Measurements from ENCODE around the gene ASB18.

The ASB18 gene

GRCh38 chr2:236172255-236173035 lies 91.8 kb downstream of the ASB18 start:
- DNase-seq, result no peak

- no peak for DNase-seq
Observed at GRCh38 chr2:236171680-236172254, 92.4 kb downstream of the ASB18 start.

GRCh38 chr2:236171181-236171679 lies 93.0 kb downstream of the ASB18 start:
- DNase-seq, result no peak

- DNase-seq, result no peak
Observed at GRCh38 chr2:236170590-236171165, 93.5 kb downstream of the ASB18 start.

DNA sequence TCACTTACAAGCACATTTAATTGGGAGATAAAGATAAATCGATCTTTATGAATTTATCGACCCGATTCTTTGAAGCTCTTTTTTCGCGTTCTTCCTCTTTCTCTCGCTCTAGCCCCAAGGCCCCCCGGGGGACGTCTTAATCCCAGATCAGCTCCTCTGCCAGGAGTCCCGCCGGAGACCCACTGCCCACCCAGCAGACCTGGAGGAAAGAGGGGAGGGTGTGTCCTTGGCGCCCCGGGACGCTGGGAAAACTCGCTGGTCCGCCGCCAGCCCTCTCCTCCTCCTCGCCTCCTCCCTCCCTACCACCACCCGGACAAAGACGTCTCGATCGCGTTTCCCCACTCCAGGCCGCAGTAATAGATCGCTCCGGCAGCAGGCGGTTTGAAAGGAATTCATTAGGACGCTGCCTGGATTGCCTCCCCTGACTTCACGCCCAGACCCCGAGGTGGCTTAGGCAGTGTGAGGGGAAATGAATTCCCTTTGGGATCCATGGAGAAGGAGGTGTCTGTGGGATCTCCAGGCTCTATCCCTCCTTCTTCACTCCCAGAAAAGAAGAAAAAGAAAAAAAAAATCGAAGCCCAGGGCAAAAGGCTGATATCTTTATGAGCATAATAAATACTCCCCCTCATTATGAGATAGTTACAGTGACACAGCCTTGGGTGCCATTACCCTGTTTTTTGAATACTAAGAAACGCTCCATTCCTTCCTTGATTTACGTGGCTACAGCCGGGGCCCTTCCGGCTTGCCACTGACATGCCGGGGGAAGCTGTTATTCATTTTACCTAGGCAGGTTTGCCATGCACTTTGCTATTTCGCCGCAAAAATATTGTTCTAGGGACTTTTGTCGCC lies 94.2 kb downstream of the ASB18 start:
- no peak for DNase-seq

GRCh38 chr2:236169151-236169721 lies 95.0 kb downstream of the ASB18 start:
- DNase-seq, result no peak

DNA sequence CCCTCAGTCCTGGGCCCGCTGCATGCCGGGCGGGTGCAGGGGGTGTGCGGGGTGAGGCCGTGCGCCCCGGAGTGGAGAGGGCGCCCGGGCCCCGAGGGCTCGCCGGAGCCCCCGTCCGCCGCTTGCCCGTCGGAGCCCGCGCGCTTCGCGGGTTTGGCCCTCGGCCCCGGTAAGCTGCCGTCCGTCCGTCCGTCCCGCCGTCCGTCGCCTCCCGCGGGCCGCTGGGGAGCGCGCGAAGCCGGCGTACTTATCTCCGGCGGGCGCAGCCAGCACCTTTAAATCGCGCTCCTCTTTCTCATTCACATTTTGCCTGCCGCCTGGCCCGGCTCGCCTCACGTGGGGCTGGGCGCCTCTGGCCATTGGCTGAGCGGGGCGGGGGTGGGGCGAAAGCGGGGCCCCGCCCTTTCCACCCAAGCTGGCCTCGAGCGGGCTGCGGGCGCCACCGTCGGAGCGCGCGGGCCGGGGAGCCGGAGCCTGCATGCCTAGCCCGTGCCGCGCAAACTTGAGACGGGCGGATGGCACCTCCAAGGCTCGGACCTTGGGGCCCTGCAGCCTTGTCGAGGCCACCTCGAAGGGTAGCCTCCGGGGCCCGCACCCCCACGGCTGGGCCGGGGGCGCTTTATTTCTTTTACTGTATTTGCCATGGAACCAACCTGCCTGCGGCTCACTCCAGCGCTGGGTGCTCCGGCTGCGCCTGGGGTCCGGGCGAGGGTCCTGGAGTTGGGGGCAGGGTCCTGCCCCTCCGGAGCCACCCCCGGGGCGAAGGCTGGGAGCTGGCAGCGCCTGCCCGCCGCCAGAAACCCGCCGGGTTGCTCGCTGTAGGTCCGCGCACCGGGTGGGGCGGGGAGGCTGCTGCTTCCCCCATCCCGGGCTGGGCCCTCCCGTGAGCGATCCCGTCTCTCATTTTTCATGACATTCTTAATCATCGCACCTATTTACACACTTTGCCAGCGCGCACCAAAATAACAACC lies 95.8 kb downstream of the ASB18 start, which contains the start of gene GBX2:
Gene GBX2 (minus strand): TSS at position 277 of the 971 bp plus-strand sequence. CDS start 415 bp downstream, outside the sequence.
- DNase-seq, result no peak

GRCh38 chr2:236167297-236168109 lies 96.7 kb downstream of the ASB18 start:
- no peak for DNase-seq

- DNase-seq, result no peak
Observed at GRCh38 chr2:236166796-236167296, 97.4 kb downstream of the ASB18 start.

DNA sequence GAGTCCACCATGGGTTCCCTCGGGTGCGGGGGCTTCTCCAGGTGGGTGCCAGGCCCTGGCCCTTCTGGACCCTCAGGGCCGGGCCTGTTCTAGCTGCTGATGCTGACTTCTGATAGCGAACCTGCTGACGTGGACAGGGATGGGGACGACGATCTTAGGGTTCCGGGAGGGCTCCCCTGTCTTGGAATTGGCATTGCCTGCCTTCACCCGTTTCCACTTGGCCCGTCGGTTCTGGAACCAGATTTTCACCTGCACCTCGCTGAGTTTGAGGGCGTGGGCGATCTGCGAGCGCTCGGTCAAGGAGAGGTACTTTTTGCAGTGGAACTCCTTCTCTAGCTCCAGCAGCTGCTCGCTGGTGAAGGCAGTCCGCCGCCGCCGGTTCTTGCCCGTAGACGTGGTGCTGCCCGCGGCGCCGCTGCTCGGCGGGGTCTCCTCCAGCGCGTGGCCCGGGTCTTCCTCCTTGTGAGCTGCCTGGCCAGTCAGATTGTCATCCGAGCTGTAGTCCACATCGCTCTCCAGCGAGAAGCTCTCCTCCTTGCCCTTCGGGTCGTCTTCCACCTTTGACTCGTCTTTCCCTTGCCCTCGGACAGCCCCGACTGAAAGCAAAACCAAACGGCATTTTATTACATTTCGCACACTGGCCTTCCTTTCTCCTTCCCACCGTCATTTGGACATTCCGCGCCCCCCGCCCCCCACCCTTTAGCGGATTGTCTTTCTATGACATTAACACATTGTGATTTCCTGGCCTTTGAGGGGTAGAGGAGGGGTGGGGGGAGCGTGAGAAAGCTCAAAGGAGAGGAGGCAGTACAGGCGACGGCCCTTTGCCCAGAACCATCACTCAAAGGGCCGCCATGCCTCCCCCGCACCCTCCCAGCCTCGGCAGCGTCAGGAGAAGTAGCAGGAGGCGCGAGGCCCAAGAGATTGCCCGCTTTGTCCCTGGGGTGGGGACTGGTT lies 98.1 kb downstream of the ASB18 start:
- no peak for DNase-seq

GRCh38 chr2:236164925-236165841 lies 99.0 kb downstream of the ASB18 start:
- DNase-seq, result no peak

DNA sequence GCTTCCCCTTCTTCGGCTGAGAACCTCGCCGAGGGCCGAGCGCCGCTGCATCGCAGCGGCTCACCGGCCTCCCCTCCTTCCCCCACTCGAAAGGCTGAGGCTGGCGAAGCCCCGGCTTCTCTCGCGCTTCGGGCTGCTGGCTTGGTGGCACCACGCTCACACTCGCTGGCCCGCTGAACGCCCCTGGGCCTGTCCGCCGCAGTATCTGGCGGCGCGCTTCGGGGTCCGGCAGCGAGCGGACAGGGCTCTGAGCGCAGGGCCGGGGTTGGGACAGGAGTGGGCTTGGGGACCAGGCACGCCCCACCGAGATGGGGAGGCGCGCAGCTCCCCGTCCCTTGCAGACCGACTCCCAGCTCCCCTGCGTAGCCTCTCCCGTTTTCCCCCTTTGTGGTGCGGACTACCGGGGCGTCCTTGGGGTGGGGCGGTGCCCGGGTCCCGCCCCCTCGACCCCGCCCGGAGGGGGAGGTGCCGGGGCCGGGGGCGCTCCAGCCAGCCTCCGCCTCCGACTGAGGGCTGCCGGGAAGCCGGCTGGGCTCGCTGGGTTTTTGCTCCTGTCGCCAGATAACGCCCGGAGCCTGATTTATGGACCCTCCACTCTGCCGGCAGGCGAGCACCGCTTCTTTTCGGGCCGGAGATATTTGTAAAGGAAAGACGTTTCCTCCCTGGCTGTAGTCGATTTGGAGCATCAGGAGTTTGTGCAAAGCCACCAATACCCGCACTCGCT lies 99.8 kb downstream of the ASB18 start:
- DNase-seq, result no peak

GRCh38 chr2:236163471-236164200 lies 100.6 kb downstream of the ASB18 start:
- no peak for DNase-seq

DNA sequence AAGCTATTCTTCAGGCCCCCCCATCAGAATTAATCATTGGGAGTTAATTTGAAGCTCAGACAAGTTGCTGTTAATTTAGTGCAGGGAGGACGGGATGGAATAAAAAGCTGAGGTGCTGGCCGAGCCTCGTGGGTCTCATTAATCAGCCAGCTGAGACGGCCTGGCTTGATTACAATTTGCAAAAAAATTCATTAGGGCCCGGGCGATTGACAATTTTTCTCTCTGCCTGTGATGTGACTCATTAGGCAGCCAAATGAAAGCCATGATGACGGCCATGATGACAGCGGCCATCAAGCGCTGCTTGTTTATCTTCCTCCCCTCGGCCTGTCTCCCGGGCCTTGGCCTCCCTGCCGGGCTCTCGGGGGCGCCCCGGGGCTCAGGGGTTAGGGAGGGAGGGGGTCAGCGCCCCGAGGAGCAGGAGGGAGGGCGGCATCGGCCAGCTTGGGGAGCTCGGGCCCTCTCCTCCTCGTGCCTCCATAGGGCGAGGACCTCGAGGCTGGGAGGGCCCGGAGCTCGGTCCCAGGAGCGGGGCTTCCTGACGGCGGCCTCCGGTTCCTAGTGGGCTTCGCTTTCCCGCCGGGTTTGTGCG lies 101.2 kb downstream of the ASB18 start:
- DNase-seq, result no peak

- DNase-seq, result no peak
Observed at GRCh38 chr2:236162031-236162845, 102.0 kb downstream of the ASB18 start.
